Astrocyte (in vitro differentiated cells and primary cell): ENCODE measurements around the gene ZFYVE16.
"Not testable (repeated sequence)": the region's sequence is repeated elsewhere in the genome, so short reads cannot be mapped to it uniquely, and the experiment has no call there.

ENCODE experiments used
- EZH2 ChIP-seq: IDR thresholded peaks from 2 replicates; pipeline ENCODE4 v1.6.1; 2012; ENCODE audit warnings: mild to moderate bottlenecking, low read length, inconsistent platforms; ENCODE audit not compliant: insufficient read depth
- TF ChIP-seq, protein P1 (sequence below): IDR thresholded peaks from 2 replicates; pipeline ENCODE4 v1.5.1; 2011; ENCODE audit warnings: low read depth, mild to moderate bottlenecking, inconsistent platforms, low read length, moderate library complexity; ENCODE audit not compliant: insufficient read depth

- TF ChIP-seq EZH2, result not testable (repeated sequence)
- TF ChIP-seq, protein P1, sequence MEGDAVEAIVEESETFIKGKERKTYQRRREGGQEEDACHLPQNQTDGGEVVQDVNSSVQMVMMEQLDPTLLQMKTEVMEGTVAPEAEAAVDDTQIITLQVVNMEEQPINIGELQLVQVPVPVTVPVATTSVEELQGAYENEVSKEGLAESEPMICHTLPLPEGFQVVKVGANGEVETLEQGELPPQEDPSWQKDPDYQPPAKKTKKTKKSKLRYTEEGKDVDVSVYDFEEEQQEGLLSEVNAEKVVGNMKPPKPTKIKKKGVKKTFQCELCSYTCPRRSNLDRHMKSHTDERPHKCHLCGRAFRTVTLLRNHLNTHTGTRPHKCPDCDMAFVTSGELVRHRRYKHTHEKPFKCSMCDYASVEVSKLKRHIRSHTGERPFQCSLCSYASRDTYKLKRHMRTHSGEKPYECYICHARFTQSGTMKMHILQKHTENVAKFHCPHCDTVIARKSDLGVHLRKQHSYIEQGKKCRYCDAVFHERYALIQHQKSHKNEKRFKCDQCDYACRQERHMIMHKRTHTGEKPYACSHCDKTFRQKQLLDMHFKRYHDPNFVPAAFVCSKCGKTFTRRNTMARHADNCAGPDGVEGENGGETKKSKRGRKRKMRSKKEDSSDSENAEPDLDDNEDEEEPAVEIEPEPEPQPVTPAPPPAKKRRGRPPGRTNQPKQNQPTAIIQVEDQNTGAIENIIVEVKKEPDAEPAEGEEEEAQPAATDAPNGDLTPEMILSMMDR, result not testable (repeated sequence)
These were observed 16.6 kb upstream of the ZFYVE16 start for GRCh38 chr5:80391267-80391666.
